ENCODE measurements around the gene DISC1.

DNA sequence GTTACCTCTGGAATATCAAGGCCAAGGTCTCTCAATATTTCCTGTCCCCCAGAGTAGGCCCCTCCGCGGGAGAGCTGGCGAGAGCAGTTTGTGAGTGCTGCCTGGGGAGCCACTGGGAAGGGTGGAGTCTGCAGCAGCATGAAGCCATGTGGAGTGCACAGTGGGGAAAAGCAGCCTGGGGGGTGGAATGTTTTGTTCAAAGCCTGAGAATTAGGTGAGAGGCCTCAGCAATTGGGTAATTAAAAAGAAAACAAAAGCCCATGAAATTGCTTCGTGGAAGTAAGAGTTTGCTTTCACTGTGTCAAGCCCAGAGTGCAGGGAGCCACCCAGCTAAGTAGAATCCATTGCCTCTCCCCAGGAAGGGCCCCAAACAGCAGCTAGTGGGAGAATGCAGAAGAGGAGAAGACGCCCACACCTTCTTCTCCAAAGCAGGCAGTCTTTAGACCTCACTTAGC, 30.2 kb upstream of the DISC1 start:
- TF ChIP-seq, protein P1, sequence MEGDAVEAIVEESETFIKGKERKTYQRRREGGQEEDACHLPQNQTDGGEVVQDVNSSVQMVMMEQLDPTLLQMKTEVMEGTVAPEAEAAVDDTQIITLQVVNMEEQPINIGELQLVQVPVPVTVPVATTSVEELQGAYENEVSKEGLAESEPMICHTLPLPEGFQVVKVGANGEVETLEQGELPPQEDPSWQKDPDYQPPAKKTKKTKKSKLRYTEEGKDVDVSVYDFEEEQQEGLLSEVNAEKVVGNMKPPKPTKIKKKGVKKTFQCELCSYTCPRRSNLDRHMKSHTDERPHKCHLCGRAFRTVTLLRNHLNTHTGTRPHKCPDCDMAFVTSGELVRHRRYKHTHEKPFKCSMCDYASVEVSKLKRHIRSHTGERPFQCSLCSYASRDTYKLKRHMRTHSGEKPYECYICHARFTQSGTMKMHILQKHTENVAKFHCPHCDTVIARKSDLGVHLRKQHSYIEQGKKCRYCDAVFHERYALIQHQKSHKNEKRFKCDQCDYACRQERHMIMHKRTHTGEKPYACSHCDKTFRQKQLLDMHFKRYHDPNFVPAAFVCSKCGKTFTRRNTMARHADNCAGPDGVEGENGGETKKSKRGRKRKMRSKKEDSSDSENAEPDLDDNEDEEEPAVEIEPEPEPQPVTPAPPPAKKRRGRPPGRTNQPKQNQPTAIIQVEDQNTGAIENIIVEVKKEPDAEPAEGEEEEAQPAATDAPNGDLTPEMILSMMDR (conservative IDR thresholded peaks at IDR 0.05 in 1 of 2, IDR thresholded peaks at IDR 0.05 in 1 of 2; ENCODE audit: low read depth in 1 of 2, low read length in 2 of 2): no peak
- no peak for TF ChIP-seq EZH2 (IDR thresholded peaks at IDR 0.05; ENCODE audit: low read length, missing control alignments)

Measured in fibroblast of lung (primary cell).